Measurements from ENCODE around the gene SLC8A3. TPM values are rescaled to one million over a fixed set of nuclear protein-coding genes. Genes with fewer than 3 reads are reported as not detected.

Gene SLC8A3
- total and polyA plus RNA-seq, 4 donors, result 0.23 to 0.45 TPM; not detected in 2

GRCh38 chr14:70118064-70118463 lies 70.7 kb downstream of the SLC8A3 start:
- H3K9me3 ChIP-seq (ENCODE audit: control insufficient read depth, low read length), result peaks cover 1% of the 10 kb centered on the region
- WGBS, 2 donors, result 52 to 56% methylated on average over 3 of the region's 3 CpGs
- no peaks in the 10 kb centered on the region for H3K36me3 ChIP-seq (ENCODE audit: control insufficient read depth in 1 of 2, insufficient read depth in 2 of 2, low read length in 1 of 2)
- no peaks in the 10 kb centered on the region for H3K4me1 ChIP-seq (ENCODE audit: control insufficient read depth in 1 of 2, insufficient read depth in 2 of 2, low read length in 2 of 2)
- no peak overlapping the region for H3K27ac ChIP-seq (ENCODE audit: low read depth in 1 of 2, low read length in 2 of 2)
- no peaks in the 10 kb centered on the region for H3K27me3 ChIP-seq (ENCODE audit: control insufficient read depth in 1 of 2, insufficient read depth in 2 of 2, low read length in 1 of 2)
- DNase-seq, result no peak
- ATAC-seq (ENCODE audit: low FRiP score), result no peak
- no peak overlapping the region for H3K4me3 ChIP-seq (ENCODE audit: low read length in 2 of 2)
- intact Hi-C loops (cut with DNase I), result no loop called here

- Histone ChIP-seq H3K27ac (ENCODE audit: low read depth in 1 of 2, low read length in 2 of 2) (no peak overlapping the region), H3K4me3 (ENCODE audit: low read length in 2 of 2) (no peak overlapping the region), H3K4me1 (ENCODE audit: control insufficient read depth in 1 of 2, insufficient read depth in 2 of 2, low read length in 2 of 2) (no peaks in the 10 kb centered on the region), H3K9me3 (ENCODE audit: control insufficient read depth, low read length) (peaks cover 1% of the 10 kb centered on the region), H3K27me3 (ENCODE audit: control insufficient read depth in 1 of 2, insufficient read depth in 2 of 2, low read length in 1 of 2) (no peaks in the 10 kb centered on the region), H3K36me3 (ENCODE audit: control insufficient read depth in 1 of 2, insufficient read depth in 2 of 2, low read length in 1 of 2) (no peaks in the 10 kb centered on the region)
- DNase-seq (no peak), ATAC-seq (ENCODE audit: low FRiP score) (no peak)
- 69 to 72% methylated on average over 5 of the region's 5 CpGs for WGBS, 2 donors
- intact Hi-C loops (cut with DNase I), result no loop called here
Observed at GRCh38 chr14:70116278-70116677, 72.5 kb downstream of the SLC8A3 start.

GRCh38 chr14:70114621-70115156 lies 74.1 kb downstream of the SLC8A3 start:
- Histone ChIP-seq H3K9me3 (ENCODE audit: control insufficient read depth, low read length) (peaks cover 1% of the 10 kb centered on the region), H3K27ac (ENCODE audit: low read depth in 1 of 2, low read length in 2 of 2) (no peak overlapping the region), H3K36me3 (ENCODE audit: control insufficient read depth in 1 of 2, insufficient read depth in 2 of 2, low read length in 1 of 2) (no peaks in the 10 kb centered on the region), H3K27me3 (ENCODE audit: control insufficient read depth in 1 of 2, insufficient read depth in 2 of 2, low read length in 1 of 2) (no peaks in the 10 kb centered on the region), H3K4me1 (ENCODE audit: control insufficient read depth in 1 of 2, insufficient read depth in 2 of 2, low read length in 2 of 2) (no peaks in the 10 kb centered on the region), H3K4me3 (ENCODE audit: low read length in 2 of 2) (no peak overlapping the region)
- no peak for DNase-seq
- no peak for ATAC-seq (ENCODE audit: low FRiP score)
- intact Hi-C loops (cut with DNase I), result no loop called here
- 73 to 74% methylated on average over 12 of the region's 12 CpGs for WGBS, 2 donors

- intact Hi-C loops (cut with DNase I), result no loop called here
- Histone ChIP-seq H3K9me3 (ENCODE audit: control insufficient read depth, low read length) (peaks cover 1% of the 10 kb centered on the region), H3K4me3 (ENCODE audit: low read length in 2 of 2) (no peak overlapping the region)
Observed at GRCh38 chr14:70113211-70113610, 75.5 kb downstream of the SLC8A3 start.

GRCh38 chr14:70108419-70108818 lies 80.3 kb downstream of the SLC8A3 start:
- Histone ChIP-seq H3K27ac (ENCODE audit: low read depth in 1 of 2, low read length in 2 of 2) (no peak overlapping the region), H3K9me3 (ENCODE audit: control insufficient read depth, low read length) (no peaks in the 10 kb centered on the region), H3K27me3 (ENCODE audit: control insufficient read depth in 1 of 2, insufficient read depth in 2 of 2, low read length in 1 of 2) (no peaks in the 10 kb centered on the region), H3K4me1 (ENCODE audit: control insufficient read depth in 1 of 2, insufficient read depth in 2 of 2, low read length in 2 of 2) (no peaks in the 10 kb centered on the region), H3K36me3 (ENCODE audit: control insufficient read depth in 1 of 2, insufficient read depth in 2 of 2, low read length in 1 of 2) (no peaks in the 10 kb centered on the region), H3K4me3 (ENCODE audit: low read length in 2 of 2) (no peak overlapping the region)
- 60 to 67% methylated on average over 3 of the region's 3 CpGs for WGBS, 2 donors
- ATAC-seq (ENCODE audit: low FRiP score) (no peak), DNase-seq (no peak)
- intact Hi-C loops (cut with DNase I), result no loop called here

More at GRCh38 chr14:70113211-70113610, 75.5 kb downstream of the SLC8A3 start:
- ATAC-seq (ENCODE audit: low FRiP score) (no peak), DNase-seq (no peak)
- Histone ChIP-seq H3K27me3 (ENCODE audit: control insufficient read depth in 1 of 2, insufficient read depth in 2 of 2, low read length in 1 of 2) (no peaks in the 10 kb centered on the region), H3K27ac (ENCODE audit: low read depth in 1 of 2, low read length in 2 of 2) (no peak overlapping the region), H3K36me3 (ENCODE audit: control insufficient read depth in 1 of 2, insufficient read depth in 2 of 2, low read length in 1 of 2) (no peaks in the 10 kb centered on the region), H3K4me1 (ENCODE audit: control insufficient read depth in 1 of 2, insufficient read depth in 2 of 2, low read length in 2 of 2) (no peaks in the 10 kb centered on the region)
- WGBS, 2 donors, result 86 to 88% methylated on average over 2 of the region's 2 CpGs

- no peak overlapping the region for H3K4me3 ChIP-seq (ENCODE audit: low read length in 2 of 2)
- WGBS, 2 donors, result 82 to 89% methylated on average over 2 of the region's 2 CpGs
- H3K4me1 ChIP-seq (ENCODE audit: control insufficient read depth in 1 of 2, insufficient read depth in 2 of 2, low read length in 2 of 2), result no peaks in the 10 kb centered on the region
- intact Hi-C loops (cut with DNase I), result no loop called here
- ATAC-seq (ENCODE audit: low FRiP score), result no peak
- H3K27me3 ChIP-seq (ENCODE audit: control insufficient read depth in 1 of 2, insufficient read depth in 2 of 2, low read length in 1 of 2), result no peaks in the 10 kb centered on the region
- no peak overlapping the region for H3K27ac ChIP-seq (ENCODE audit: low read depth in 1 of 2, low read length in 2 of 2)
- no peaks in the 10 kb centered on the region for H3K36me3 ChIP-seq (ENCODE audit: control insufficient read depth in 1 of 2, insufficient read depth in 2 of 2, low read length in 1 of 2)
- H3K9me3 ChIP-seq (ENCODE audit: control insufficient read depth, low read length), result no peaks in the 10 kb centered on the region
- no peak for DNase-seq
Observed at GRCh38 chr14:70107309-70107708, 81.4 kb downstream of the SLC8A3 start.

GRCh38 chr14:70100071-70100470 lies 88.7 kb downstream of the SLC8A3 start:
- WGBS, 2 donors, result 73 to 78% methylated on average over 3 of the region's 3 CpGs
- Histone ChIP-seq H3K4me3 (ENCODE audit: low read length in 2 of 2) (no peak overlapping the region), H3K27ac (ENCODE audit: low read depth in 1 of 2, low read length in 2 of 2) (no peak overlapping the region), H3K27me3 (ENCODE audit: control insufficient read depth in 1 of 2, insufficient read depth in 2 of 2, low read length in 1 of 2) (peaks cover 0 to 1% of the 10 kb centered on the region in 2 donors), H3K9me3 (ENCODE audit: control insufficient read depth, low read length) (no peaks in the 10 kb centered on the region), H3K36me3 (ENCODE audit: control insufficient read depth in 1 of 2, insufficient read depth in 2 of 2, low read length in 1 of 2) (no peaks in the 10 kb centered on the region), H3K4me1 (ENCODE audit: control insufficient read depth in 1 of 2, insufficient read depth in 2 of 2, low read length in 2 of 2) (no peaks in the 10 kb centered on the region)
- ATAC-seq (ENCODE audit: low FRiP score) (no peak), DNase-seq (no peak)
- intact Hi-C loops (cut with DNase I), result no loop called here

GRCh38 chr14:70098250-70098809 lies 90.4 kb downstream of the SLC8A3 start:
- Histone ChIP-seq H3K27ac (ENCODE audit: low read depth in 1 of 2, low read length in 2 of 2) (no peak overlapping the region), H3K36me3 (ENCODE audit: control insufficient read depth in 1 of 2, insufficient read depth in 2 of 2, low read length in 1 of 2) (no peaks in the 10 kb centered on the region), H3K9me3 (ENCODE audit: control insufficient read depth, low read length) (no peaks in the 10 kb centered on the region), H3K4me1 (ENCODE audit: control insufficient read depth in 1 of 2, insufficient read depth in 2 of 2, low read length in 2 of 2) (no peaks in the 10 kb centered on the region), H3K27me3 (ENCODE audit: control insufficient read depth in 1 of 2, insufficient read depth in 2 of 2, low read length in 1 of 2) (peaks cover 0 to 1% of the 10 kb centered on the region in 2 donors), H3K4me3 (ENCODE audit: low read length in 2 of 2) (no peak overlapping the region)
- 15% methylated on average over 6 of the region's 6 CpGs for WGBS, 2 donors
- ATAC-seq (ENCODE audit: low FRiP score) (no peak), DNase-seq (no peak)
- intact Hi-C loops (cut with DNase I), result no loop called here

GRCh38 chr14:70097576-70098249 lies 91.0 kb downstream of the SLC8A3 start:
- no peaks in the 10 kb centered on the region for H3K9me3 ChIP-seq (ENCODE audit: control insufficient read depth, low read length)
- no peak for ATAC-seq (ENCODE audit: low FRiP score)
- H3K4me1 ChIP-seq (ENCODE audit: control insufficient read depth in 1 of 2, insufficient read depth in 2 of 2, low read length in 2 of 2), result no peaks in the 10 kb centered on the region
- H3K27me3 ChIP-seq (ENCODE audit: control insufficient read depth in 1 of 2, insufficient read depth in 2 of 2, low read length in 1 of 2), result peaks cover 0 to 1% of the 10 kb centered on the region in 2 donors
- no peaks in the 10 kb centered on the region for H3K36me3 ChIP-seq (ENCODE audit: control insufficient read depth in 1 of 2, insufficient read depth in 2 of 2, low read length in 1 of 2)
- DNase-seq, result no peak
- no peak overlapping the region for H3K27ac ChIP-seq (ENCODE audit: low read depth in 1 of 2, low read length in 2 of 2)
- whole genome bisulfite sequencing, 2 donors, result 33 to 39% methylated on average over 1 of the region's 1 CpG
- intact Hi-C loops (cut with DNase I), result no loop called here
- H3K4me3 ChIP-seq (ENCODE audit: low read length in 2 of 2), result no peak overlapping the region

Measured in aorta (tissue), 5 donors.